ENCODE measurements around the gene ZNF483.
A peak's percentile ranks its signal among the peaks of the same experiment; 100 is the strongest.

GRCh38 chr9:111622626-111623025 lies 97.6 kb downstream of the ZNF483 start:
- no peak for TF ChIP-seq EGR1 (IDR thresholded peaks at IDR 0.05; ENCODE audit: low read depth in 2 of 2)
- TF ChIP-seq CTCF (IDR thresholded peaks at IDR 0.05; ENCODE audit: low read depth, low read length, missing input control), result no peak
- peak; percentile 32 for TF ChIP-seq ZBTB33 (IDR thresholded peaks at IDR 0.05)
